Prostate gland (tissue), 2 donors: ENCODE data around the gene BUB3. TPM values are rescaled to one million over a fixed set of nuclear protein-coding genes. Genes with fewer than 3 reads are reported as not detected.

Experiments
- DNase-seq: peaks from one replicate; pipeline ENCODE4 v3.0.0-alpha.2; 2019; ENCODE audit warnings: low spot score
- H3K27ac ChIP-seq, 2 donors: fragments of 200-600 bp; sonication (generic); 2 replicates each; pipeline ENCODE4 v1.5.1; 2017 to 2019
- H3K27me3 ChIP-seq: fragments of 200-600 bp; sonication (generic); replicated peaks from 2 replicates; pipeline ENCODE4 v1.5.1; 2019; ENCODE audit not compliant: insufficient read depth
- H3K36me3 ChIP-seq, 2 donors: fragments of 200-600 bp; sonication (generic); 1 replicate in 1 of 2; 2 replicates in 1 of 2; pipeline versions ENCODE4 v1.5.1 to v1.8.1; 2017 to 2019
- H3K4me1 ChIP-seq: fragments of 200-600 bp; sonication (generic); replicated peaks from 2 replicates; pipeline ENCODE4 v1.5.1; 2019
- H3K4me3 ChIP-seq, 2 donors: fragments of 200-600 bp; sonication (generic); 2 replicates each; pipeline ENCODE4 v1.5.1; 2017 to 2019
- H3K9me3 ChIP-seq: fragments of 200-600 bp; sonication (generic); 2 replicates; pipeline ENCODE4 v1.5.1; 2017
- POLR2A ChIP-seq: fragments of 450-650 bp; IDR thresholded peaks from one replicate; pipeline ENCODE4 v1.6.1; 2016; ENCODE audit warnings: antibody characterized with exemption, mild to moderate bottlenecking
- POLR2AphosphoS5 ChIP-seq: sonication (generic); formaldehyde crosslinking; IDR thresholded peaks from one replicate; pipeline ENCODE4 v1.6.1; 2017; ENCODE audit warnings: antibody characterized with exemption
- WGBS: methylation state at CpG from one replicate; pipeline ENCODE4 v1.1.5; 2018; 5-methylcytosine and 5-hydroxymethylcytosine counted together
- intact Hi-C: fragments of 100-400 bp; cut with DNase I; formaldehyde crosslinking; loops from one replicate; pipeline ENCODE4 v1.14.2; 2022
- total RNA-seq, 2 donors: library from RNA; depleted of rRNA; stranded (reverse); fragments of >200 nt; gene quantifications; one replicate each; pipeline ENCODE4 v1.1.0, GENCODE V29; 2016
- TF ChIP-seq, protein P1 (sequence below), 4 experiments: fragments of 200-600 bp in 2 of 4; fragments of 450-650 bp in 2 of 4; sonication (generic) in 2 of 4; IDR thresholded peaks; 1 replicate in 3 of 4; 2 replicates in 1 of 4; pipeline ENCODE4 v1.5.1; 2016 to 2019; ENCODE audit warnings: antibody characterized with exemption in 4 of 4, mild to moderate bottlenecking in 2 of 4, moderate library complexity in 2 of 4

The BUB3 gene
- total RNA-seq, 2 donors from 2014 or later, result 69.3 to 87.7 TPM

DNA sequence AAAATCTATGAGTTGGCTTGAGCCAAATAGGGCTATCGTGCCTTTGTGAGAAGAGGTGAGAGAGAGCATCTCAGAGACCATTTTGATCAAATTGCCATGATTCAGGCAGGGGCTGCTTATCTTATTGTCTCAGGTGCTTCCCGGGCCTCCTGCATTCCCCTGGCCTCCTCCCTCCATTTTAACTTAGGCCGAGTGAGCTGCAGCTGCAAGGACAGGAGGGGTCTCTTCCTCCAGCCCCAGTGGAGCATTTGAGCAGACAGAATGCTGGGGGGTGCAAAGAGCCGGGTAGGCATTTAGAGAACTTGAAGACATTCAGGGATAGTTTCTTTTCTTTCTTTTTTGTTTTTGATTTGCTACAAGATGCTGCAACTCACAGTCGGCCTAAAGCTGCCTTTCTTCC is 59.0 kb downstream of the BUB3 start:
- 76% methylated on average over 5 of the region's 5 CpGs for WGBS
- intact Hi-C loops, result no loop called here

More for the DNA sequence above, 59.0 kb downstream of the BUB3 start:
- Histone ChIP-seq H3K27ac (no peak overlapping the region), H3K4me3 (no peak overlapping the region), H3K4me1 (no peaks in the 10 kb centered on the region), H3K9me3 (no peaks in the 10 kb centered on the region), H3K36me3 (no peaks in the 10 kb centered on the region), H3K27me3 (no peaks in the 10 kb centered on the region)
- DNase-seq, result no peak
- TF ChIP-seq POLR2A, result no peak
- TF ChIP-seq, protein P1, sequence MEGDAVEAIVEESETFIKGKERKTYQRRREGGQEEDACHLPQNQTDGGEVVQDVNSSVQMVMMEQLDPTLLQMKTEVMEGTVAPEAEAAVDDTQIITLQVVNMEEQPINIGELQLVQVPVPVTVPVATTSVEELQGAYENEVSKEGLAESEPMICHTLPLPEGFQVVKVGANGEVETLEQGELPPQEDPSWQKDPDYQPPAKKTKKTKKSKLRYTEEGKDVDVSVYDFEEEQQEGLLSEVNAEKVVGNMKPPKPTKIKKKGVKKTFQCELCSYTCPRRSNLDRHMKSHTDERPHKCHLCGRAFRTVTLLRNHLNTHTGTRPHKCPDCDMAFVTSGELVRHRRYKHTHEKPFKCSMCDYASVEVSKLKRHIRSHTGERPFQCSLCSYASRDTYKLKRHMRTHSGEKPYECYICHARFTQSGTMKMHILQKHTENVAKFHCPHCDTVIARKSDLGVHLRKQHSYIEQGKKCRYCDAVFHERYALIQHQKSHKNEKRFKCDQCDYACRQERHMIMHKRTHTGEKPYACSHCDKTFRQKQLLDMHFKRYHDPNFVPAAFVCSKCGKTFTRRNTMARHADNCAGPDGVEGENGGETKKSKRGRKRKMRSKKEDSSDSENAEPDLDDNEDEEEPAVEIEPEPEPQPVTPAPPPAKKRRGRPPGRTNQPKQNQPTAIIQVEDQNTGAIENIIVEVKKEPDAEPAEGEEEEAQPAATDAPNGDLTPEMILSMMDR (IDR thresholded peaks at IDR 0.05), result no peak
- TF ChIP-seq POLR2AphosphoS5, result no peak

Other genes with a start within 250 kb of the BUB3 start
- gene FAM24A, start 243.8 kb upstream of the BUB3 start, total RNA-seq, result not detected
- gene C10orf88, start 200.2 kb upstream of the BUB3 start, total RNA-seq, result 10 to 100 TPM in 1 of 2 donors, 1 to 10 TPM in 1; 6.6 to 15.2 TPM
- 1 to 10 TPM; 5.1 to 10.0 TPM for gene PSTK, start 174.0 kb upstream of the BUB3 start, total RNA-seq
- 10 to 100 TPM in 1 of 2 donors, 1 to 10 TPM in 1; 9.8 to 15.8 TPM for gene IKZF5, start 145.6 kb upstream of the BUB3 start, total RNA-seq
- 10 to 100 TPM; 17.2 to 38.6 TPM for gene ACADSB, start 145.4 kb upstream of the BUB3 start, total RNA-seq
- gene HMX3, start 18.4 kb upstream of the BUB3 start, total RNA-seq, result not detected
- gene HMX2, start 6.3 kb upstream of the BUB3 start, total RNA-seq, result 1 to 10 TPM in 1 of 2 donors, not detected in 1; 1.0 TPM